Activated CD8-positive, alpha-beta memory T cell treated with anti-CD3 and anti-CD28 coated beads for 36 hours (primary cell): ENCODE data around the gene SEL1L. TPM values are rescaled to one million over a fixed set of nuclear protein-coding genes. Genes with fewer than 3 reads are reported as not detected.
"Not testable (repeated sequence)": the region's sequence is repeated elsewhere in the genome, so short reads cannot be mapped to it uniquely, and the experiment has no call there.

Experiments
- CTCF ChIA-PET: fragments of 350-600 bp; sonication (Branson Sonifier 250); formaldehyde crosslinking; loops from one replicate; lab custom pipeline; 2021; ENCODE audit warnings: antibody characterized with exemption; lab: Charles Lee
- POLR2A ChIA-PET: fragments of 350-600 bp; sonication (Branson Sonifier 250); formaldehyde crosslinking; loops from one replicate; lab custom pipeline; 2021; ENCODE audit warnings: antibody characterized with exemption; lab: Charles Lee
- total RNA-seq, 2 experiments: library from RNA; stranded (reverse); gene quantifications; one replicate each; pipeline ENCODE4 v1.2.3, GENCODE V29; 2021

The SEL1L gene
- total RNA-seq, 2 experiments from 2014 or later = 52.1 to 53.6 TPM

- CTCF ChIA-PET = no interaction called here
Measured at GRCh38 chr14:81433378-81433777, 100.3 kb downstream of the SEL1L start.

GRCh38 chr14:81432219-81432661 is 101.4 kb downstream of the SEL1L start:
- POLR2A ChIA-PET = no interaction called here
- CTCF ChIA-PET = interaction anchor here (0.6 kb wide), 2 partner anchors 32 to 533 kb away, joined by 3 to 4 read pairs; no protein-coding TSS in a partner anchor

More at GRCh38 chr14:81433378-81433777, 100.3 kb downstream of the SEL1L start:
- POLR2A ChIA-PET = no interaction called here

GRCh38 chr14:81430235-81430634 is 103.4 kb downstream of the SEL1L start:
- ChIA-PET POLR2A (no interaction called here), CTCF (no interaction called here)

GRCh38 chr14:81429749-81430148 is 103.9 kb downstream of the SEL1L start:
- POLR2A ChIA-PET = not testable (repeated sequence)

GRCh38 chr14:81429028-81429427 is 104.6 kb downstream of the SEL1L start:
- CTCF ChIA-PET = no interaction called here

More at GRCh38 chr14:81429749-81430148, 103.9 kb downstream of the SEL1L start:
- CTCF ChIA-PET = not testable (repeated sequence)

GRCh38 chr14:81427348-81428058 is 106.2 kb downstream of the SEL1L start:
- POLR2A ChIA-PET = no interaction called here
- CTCF ChIA-PET = no interaction called here

More at GRCh38 chr14:81429028-81429427, 104.6 kb downstream of the SEL1L start:
- POLR2A ChIA-PET = no interaction called here

- ChIA-PET POLR2A (no interaction called here), CTCF (no interaction called here)
Measured at GRCh38 chr14:81423504-81423903, 110.1 kb downstream of the SEL1L start.

Other genes with a start within 250 kb of the SEL1L start
- gene STON2, start 133.5 kb downstream of the SEL1L start, total RNA-seq = under 1 TPM; 0.08 to 0.32 TPM